ENCODE measurements around the gene GP5. TPM values are rescaled to one million over a fixed set of nuclear protein-coding genes. Genes with fewer than 3 reads are reported as not detected.

The GP5 gene
- total RNA-seq, 1 experiment from 2014 or later = 0.05 TPM

DNA sequence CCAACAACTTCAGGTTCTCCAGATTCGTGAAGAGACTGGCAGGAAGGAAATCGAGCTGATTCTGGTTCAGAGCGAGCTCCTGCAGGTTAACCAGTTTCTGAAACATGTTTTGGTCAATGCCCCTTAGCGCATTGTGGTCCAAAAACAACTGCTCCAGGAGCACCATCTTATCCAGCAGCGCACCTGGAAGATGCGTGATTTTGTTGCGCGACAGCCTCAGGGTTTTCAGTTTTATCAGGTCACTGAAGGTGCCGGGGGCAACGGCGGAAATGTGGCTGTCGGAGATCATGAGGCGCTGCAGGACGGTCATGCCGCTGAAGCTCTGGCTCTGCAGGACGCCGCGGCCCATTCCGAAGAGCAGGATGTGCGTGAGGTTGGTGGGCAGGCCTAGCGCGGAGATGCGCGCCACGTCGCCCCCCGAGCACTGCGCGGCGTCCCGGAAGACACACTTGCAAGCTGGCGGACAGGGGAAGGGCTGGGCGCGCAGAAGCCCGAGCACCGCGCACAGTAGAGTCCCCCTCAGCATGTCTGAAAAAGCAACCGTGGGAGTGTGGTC is 1.2 kb downstream of the GP5 start:
- intact Hi-C loops (cut with micrococcal nuclease; ENCODE audit: unreplicated experiment) = no loop called here
- Histone ChIP-seq H3K4me1 (ENCODE audit: control insufficient read depth, insufficient read depth, low read length) (no peaks in the 10 kb centered on the region), H3K27ac (ENCODE audit: low read length) (no peak overlapping the region), H3K4me3 (ENCODE audit: low read depth in 2 of 2, low read length in 2 of 2) (no peak overlapping the region), H3K36me3 (ENCODE audit: control insufficient read depth, insufficient read depth, low read length) (peaks cover 3% of the 10 kb centered on the region; the same call in 1 of the 2 replicates), H3K9me3 (ENCODE audit: control insufficient read depth, insufficient read depth, low read depth, low read length) (no peaks in the 10 kb centered on the region), H3K27me3 (ENCODE audit: control insufficient read depth, insufficient read depth, low read length) (no peaks in the 10 kb centered on the region)
- ATAC-seq (no peak), DNase-seq (ENCODE audit: low read depth, low spot score) (no peak)
- POLR2A ChIA-PET = interaction anchor here (0.6 kb wide), 1 partner anchor 8 kb away, joined by 5 read pairs; no protein-coding TSS in a partner anchor
- in situ Hi-C loops (cut with HindIII; ENCODE audit: low pct_unique_long_range_greater_than_20kb, low sequenced_read_pairs) = no loop called here
- TF ChIP-seq SIN3A (IDR thresholded peaks at IDR 0.05; ENCODE audit: borderline replicate concordance, insufficient read depth, low read depth, low read length) (no peak), POLR2AphosphoS5 (IDR thresholded peaks at IDR 0.05; ENCODE audit: low read depth, low read length) (no peak), REST (IDR thresholded peaks at IDR 0.05; ENCODE audit: insufficient read depth in 1 of 2, low read depth in 2 of 2, low read length in 1 of 2) (no peak), TCF7L2 (IDR thresholded peaks at IDR 0.05; ENCODE audit: low read depth, low read length) (no peak)
- TF ChIP-seq, protein P1, sequence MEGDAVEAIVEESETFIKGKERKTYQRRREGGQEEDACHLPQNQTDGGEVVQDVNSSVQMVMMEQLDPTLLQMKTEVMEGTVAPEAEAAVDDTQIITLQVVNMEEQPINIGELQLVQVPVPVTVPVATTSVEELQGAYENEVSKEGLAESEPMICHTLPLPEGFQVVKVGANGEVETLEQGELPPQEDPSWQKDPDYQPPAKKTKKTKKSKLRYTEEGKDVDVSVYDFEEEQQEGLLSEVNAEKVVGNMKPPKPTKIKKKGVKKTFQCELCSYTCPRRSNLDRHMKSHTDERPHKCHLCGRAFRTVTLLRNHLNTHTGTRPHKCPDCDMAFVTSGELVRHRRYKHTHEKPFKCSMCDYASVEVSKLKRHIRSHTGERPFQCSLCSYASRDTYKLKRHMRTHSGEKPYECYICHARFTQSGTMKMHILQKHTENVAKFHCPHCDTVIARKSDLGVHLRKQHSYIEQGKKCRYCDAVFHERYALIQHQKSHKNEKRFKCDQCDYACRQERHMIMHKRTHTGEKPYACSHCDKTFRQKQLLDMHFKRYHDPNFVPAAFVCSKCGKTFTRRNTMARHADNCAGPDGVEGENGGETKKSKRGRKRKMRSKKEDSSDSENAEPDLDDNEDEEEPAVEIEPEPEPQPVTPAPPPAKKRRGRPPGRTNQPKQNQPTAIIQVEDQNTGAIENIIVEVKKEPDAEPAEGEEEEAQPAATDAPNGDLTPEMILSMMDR (IDR thresholded peaks at IDR 0.05) = no peak
- CTCF ChIA-PET = interaction anchor here (0.6 kb wide), 1 partner anchor 59 kb away, joined by 8 read pairs; no protein-coding TSS in a partner anchor
- BruUV-seq (replicated peaks) = no TSS peak

DNA sequence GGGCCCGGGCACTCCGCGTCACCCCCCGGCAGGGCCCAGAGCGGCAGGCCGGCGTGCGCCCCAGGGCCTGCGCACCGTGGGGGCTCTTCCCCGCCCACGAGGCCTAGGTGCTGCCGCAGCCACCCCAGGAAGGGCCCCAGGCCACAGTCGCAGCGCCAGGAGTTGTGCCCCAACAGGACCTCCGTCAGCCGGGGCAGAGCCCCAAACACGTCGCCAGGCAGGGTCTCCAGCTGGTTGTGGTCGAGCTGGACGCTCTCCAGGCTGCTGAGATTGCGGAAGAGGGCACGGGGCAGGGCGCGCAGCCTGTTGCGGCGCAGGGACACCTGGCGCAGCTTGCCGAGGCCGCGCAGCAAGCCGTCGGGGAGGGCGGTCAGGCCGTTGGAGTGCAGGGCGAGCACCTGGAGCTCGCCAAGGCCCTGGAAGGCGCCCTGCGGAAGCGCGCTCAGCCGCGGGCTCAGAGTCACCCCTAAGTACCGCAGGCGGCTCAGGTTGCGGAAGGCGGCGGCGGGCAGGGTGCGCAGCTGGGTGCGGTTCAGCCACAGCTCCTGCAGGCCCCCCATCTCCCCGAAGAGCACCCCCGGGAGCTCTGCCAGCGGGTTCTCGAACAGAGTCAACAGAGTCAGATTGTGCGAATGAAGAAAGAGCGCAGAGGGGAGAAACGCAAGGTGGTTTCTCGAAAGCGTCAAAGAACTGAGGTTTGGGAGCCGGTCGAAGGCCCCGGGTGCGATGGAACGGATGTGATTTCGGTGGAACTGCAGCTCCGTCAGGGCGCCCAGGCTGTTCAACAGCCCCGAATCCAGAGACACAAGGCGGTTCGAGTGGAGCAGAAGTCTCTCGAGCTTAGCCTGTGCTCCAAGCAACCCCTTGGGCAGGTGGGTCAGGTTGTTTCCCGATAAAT is 2.0 kb downstream of the GP5 start:
- Histone ChIP-seq H3K36me3 (ENCODE audit: control insufficient read depth, insufficient read depth, low read length) (no peaks in the 10 kb centered on the region), H3K4me1 (ENCODE audit: control insufficient read depth, insufficient read depth, low read length) (no peaks in the 10 kb centered on the region), H3K27me3 (ENCODE audit: control insufficient read depth, insufficient read depth, low read length) (no peaks in the 10 kb centered on the region), H3K27ac (ENCODE audit: low read length) (no peak overlapping the region), H3K4me3 (ENCODE audit: low read depth in 2 of 2, low read length in 2 of 2) (no peak overlapping the region), H3K9me3 (ENCODE audit: control insufficient read depth, insufficient read depth, low read depth, low read length) (no peaks in the 10 kb centered on the region)
- BruUV-seq (replicated peaks) = no TSS peak
- no peak for DNase-seq (ENCODE audit: low read depth, low spot score)
- ChIA-PET POLR2A (no interaction called here), CTCF (interaction anchor here (0.6 kb wide), 1 partner anchor 58 kb away, joined by 8 read pairs; no protein-coding TSS in a partner anchor)
- intact Hi-C loops (cut with micrococcal nuclease; ENCODE audit: unreplicated experiment) = no loop called here
- no peak for TF ChIP-seq TCF7L2 (IDR thresholded peaks at IDR 0.05; ENCODE audit: low read depth, low read length)
- no peak for TF ChIP-seq POLR2AphosphoS5 (IDR thresholded peaks at IDR 0.05; ENCODE audit: low read depth, low read length)
- TF ChIP-seq REST (IDR thresholded peaks at IDR 0.05; ENCODE audit: insufficient read depth in 1 of 2, low read depth in 2 of 2, low read length in 1 of 2) = no peak
- TF ChIP-seq SIN3A (IDR thresholded peaks at IDR 0.05; ENCODE audit: borderline replicate concordance, insufficient read depth, low read depth, low read length) = no peak
- TF ChIP-seq, protein P1 (IDR thresholded peaks at IDR 0.05) = no peak
- no peak for ATAC-seq
- in situ Hi-C loops (cut with HindIII; ENCODE audit: low pct_unique_long_range_greater_than_20kb, low sequenced_read_pairs) = no loop called here
